ENCODE data around the gene CIBAR2. TPM values are rescaled to one million over a fixed set of nuclear protein-coding genes. Genes with fewer than 3 reads are reported as not detected.

CIBAR2 gene
- total and polyA plus RNA-seq, 2 experiments from 2014 or later: not detected

GRCh38 chr16:85157372-85157771 is 45.1 kb upstream of the CIBAR2 start:
- peaks cover 17% of the 10 kb centered on the region for H3K4me1 ChIP-seq (ENCODE audit: insufficient read depth)
- peaks cover 4% of the 10 kb centered on the region; the same call in 1 of the 2 replicates for H3K9me2 ChIP-seq (ENCODE audit: insufficient read depth)
- Mint-ChIP-seq H3K4me1 (peaks cover 28% of the 10 kb centered on the region), H3K4me3 (peak overlapping the region; percentile 42), H3K27me3 (ENCODE audit: insufficient read depth, low read depth, poor library complexity) (peaks cover 8% of the 10 kb centered on the region), H3K36me3 (ENCODE audit: low read depth) (no peaks in the 10 kb centered on the region; the same call in 2 of the 3 replicates), H3K27ac (peak overlapping the region; percentile 90), H3K9me3 (no peaks in the 10 kb centered on the region; the same call in 2 of the 3 replicates)
- no peaks in the 10 kb centered on the region for H3F3A ChIP-seq (replicated peaks; ENCODE audit: low read depth)
- H3K79me2 ChIP-seq (replicated peaks; ENCODE audit: insufficient read depth): no peaks in the 10 kb centered on the region
- no peaks in the 10 kb centered on the region for H4K20me1 ChIP-seq (replicated peaks; ENCODE audit: insufficient read depth)
- peak overlapping the region; percentile 49; the same call in 1 of the 2 replicates for H2AFZ ChIP-seq
- DNase-seq (ENCODE audit: low spot score) (no peak), ATAC-seq (no peak)
- H3K36me3 ChIP-seq (ENCODE audit: insufficient read depth): no peaks in the 10 kb centered on the region
- H3K27me3 ChIP-seq (ENCODE audit: insufficient read depth): no peaks in the 10 kb centered on the region
- no peak overlapping the region; the same call in 1 of the 2 replicates for H3K4me3 ChIP-seq
- no peak overlapping the region for H3K27ac ChIP-seq (ENCODE audit: low read depth)
- peak overlapping the region; percentile 69 for H3K4me2 ChIP-seq
- no peak for TF ChIP-seq STAT1 (IDR thresholded peaks at IDR 0.05; ENCODE audit: unreplicated experiment)
- TF ChIP-seq JUNB (IDR thresholded peaks at IDR 0.05; ENCODE audit: unreplicated experiment): no peak
- TF ChIP-seq ZNF462 (CRISPR knock-in tag; IDR thresholded peaks at IDR 0.05): no peak

- DNase-seq (ENCODE audit: low spot score) (no peak), ATAC-seq (no peak)
- TF ChIP-seq EZH2phosphoT487 (IDR thresholded peaks at IDR 0.05; ENCODE audit: unreplicated experiment): no peak
- no peak for TF ChIP-seq REST (IDR thresholded peaks at IDR 0.05; ENCODE audit: unreplicated experiment)
- no peak for TF ChIP-seq ZNF114 (CRISPR knock-in tag; IDR thresholded peaks at IDR 0.05)
- no peak for TF ChIP-seq CREB1 (CRISPR knock-in tag; IDR thresholded peaks at IDR 0.05; ENCODE audit: low read depth)
- no peak overlapping the region for H3K27ac ChIP-seq (ENCODE audit: low read depth)
- no peaks in the 10 kb centered on the region for H3F3A ChIP-seq (replicated peaks; ENCODE audit: low read depth)
- peaks cover 12% of the 10 kb centered on the region for H3K27me3 Mint-ChIP-seq (ENCODE audit: insufficient read depth, low read depth, poor library complexity)
- peaks cover 31% of the 10 kb centered on the region for H3K4me1 Mint-ChIP-seq
- peaks cover 4% of the 10 kb centered on the region; the same call in 1 of the 2 replicates for H3K9me2 ChIP-seq (ENCODE audit: insufficient read depth)
- H3K4me3 Mint-ChIP-seq: no peak overlapping the region
- H3K36me3 ChIP-seq (ENCODE audit: insufficient read depth): no peaks in the 10 kb centered on the region
- H3K27me3 ChIP-seq (ENCODE audit: insufficient read depth): no peaks in the 10 kb centered on the region
- peaks cover 17% of the 10 kb centered on the region for H3K4me1 ChIP-seq (ENCODE audit: insufficient read depth)
- no peaks in the 10 kb centered on the region for H3K79me2 ChIP-seq (replicated peaks; ENCODE audit: insufficient read depth)
- H3K9me3 Mint-ChIP-seq: no peaks in the 10 kb centered on the region; the same call in 2 of the 3 replicates
- H4K20me1 ChIP-seq (replicated peaks; ENCODE audit: insufficient read depth): no peaks in the 10 kb centered on the region
- no peak overlapping the region for H2AFZ ChIP-seq
- H3K4me3 ChIP-seq: no peak overlapping the region
- H3K4me2 ChIP-seq: no peak overlapping the region
- H3K36me3 Mint-ChIP-seq (ENCODE audit: low read depth): no peaks in the 10 kb centered on the region; the same call in 2 of the 3 replicates
- no peak overlapping the region for H3K27ac Mint-ChIP-seq
These were observed 44.6 kb upstream of the CIBAR2 start for GRCh38 chr16:85156869-85157268.
